Panc1 (cell line): Measurements from ENCODE around the gene COX6A1. TPM values are rescaled to one million over a fixed set of nuclear protein-coding genes. Genes with fewer than 3 reads are reported as not detected.
A peak's percentile ranks its signal among the peaks of the same experiment; 100 is the strongest.

ENCODE experiments used
- ATAC-seq: fragments of 200-7000 bp; cut with Tn5 transposase; 2 replicates; pipeline ENCODE4 v1.9.1; 2020; ENCODE audit warnings: mild to moderate bottlenecking, moderate library complexity
- BruUV-seq: library from RNA; stranded (reverse); fragments of 400-500 nt; replicated peaks from 2 replicates; lab custom pipeline; 2021; lab: Mats Ljungman, UMichigan
- CTCF ChIA-PET: fragments of 300-600 bp; sonication (Branson Sonifier 250); formaldehyde crosslinking; loops from one replicate; lab custom pipeline; 2022; ENCODE audit warnings: antibody characterized with exemption; lab: Charles Lee
- POLR2A ChIA-PET: fragments of 300-600 bp; sonication (Branson Sonifier 250); formaldehyde crosslinking; loops from one replicate; lab custom pipeline; 2022; ENCODE audit warnings: antibody characterized with exemption; lab: Charles Lee
- DNase-seq: peaks from one replicate; pipeline ENCODE4 v3.0.0-alpha.2; 2010; ENCODE audit warnings: low read depth, low spot score
- H3K27ac ChIP-seq: 2 replicates; pipeline ENCODE4 v1.5.1; 2011; ENCODE audit warnings: mild to moderate bottlenecking, low read length, inconsistent platforms
- H3K27me3 ChIP-seq: fragments of 200-500 bp; sonication (Bioruptor generic); 2 replicates; pipeline ENCODE4 v1.6.0; 2014; ENCODE audit warnings: low read length, inconsistent platforms; ENCODE audit not compliant: control insufficient read depth, insufficient read depth
- H3K36me3 ChIP-seq: fragments of 200-500 bp; sonication (Bioruptor generic); 2 replicates; pipeline ENCODE4 v1.5.1; 2014; ENCODE audit warnings: inconsistent platforms, mild to moderate bottlenecking, low read length, moderate library complexity; ENCODE audit not compliant: control insufficient read depth, insufficient read depth
- H3K4me1 ChIP-seq: 2 replicates; pipeline ENCODE4 v1.5.1; 2011; ENCODE audit warnings: inconsistent platforms, mild to moderate bottlenecking, low read length, moderate library complexity; ENCODE audit not compliant: control insufficient read depth, insufficient read depth
- H3K4me3 ChIP-seq, 2 experiments: 2 replicates each; pipeline ENCODE4 v1.5.1; 2011 to 2012; ENCODE audit warnings: low read depth in 2 of 2, low read length in 2 of 2, mild to moderate bottlenecking in 2 of 2, inconsistent platforms in 1 of 2, moderate library complexity in 1 of 2
- H3K9me3 ChIP-seq: fragments of 200-500 bp; sonication (Bioruptor generic); 2 replicates; pipeline ENCODE4 v1.5.1; 2014; ENCODE audit warnings: low read depth, mild to moderate bottlenecking, inconsistent platforms, low read length, moderate library complexity; ENCODE audit not compliant: control insufficient read depth, insufficient read depth
- POLR2AphosphoS5 ChIP-seq: IDR thresholded peaks from 2 replicates; pipeline ENCODE4 v1.6.1; 2012; ENCODE audit warnings: mild to moderate bottlenecking, low read depth, low read length, moderate library complexity
- SIN3A ChIP-seq: IDR thresholded peaks from 2 replicates; pipeline ENCODE4 v1.6.1; 2012; ENCODE audit warnings: low read depth, mild to moderate bottlenecking, low read length, moderate library complexity, borderline replicate concordance; ENCODE audit not compliant: insufficient read depth
- TCF7L2 ChIP-seq: IDR thresholded peaks from 2 replicates; pipeline ENCODE4 v1.6.1; 2011; ENCODE audit warnings: mild to moderate bottlenecking, low read depth, low read length, inconsistent platforms
- in situ Hi-C: cut with HindIII; loops from 2 replicates; pipeline ENCODE4 v1.10.0; 2016; ENCODE audit warnings: low sequenced_read_pairs, low pct_unique_long_range_greater_than_20kb
- intact Hi-C: fragments of 100-400 bp; cut with micrococcal nuclease; formaldehyde crosslinking; loops from one replicate; pipeline ENCODE4 v1.10.0; 2022; ENCODE audit not compliant: unreplicated experiment
- total RNA-seq: library from RNA; stranded (reverse); gene quantifications from one replicate; pipeline ENCODE4 v1.2.1, GENCODE V29; 2021; ENCODE audit not compliant: unreplicated experiment
- TF ChIP-seq, protein P1 (sequence below), 2 experiments: IDR thresholded peaks; 2 replicates each; pipeline ENCODE4 v1.6.1; 2011 to 2012; ENCODE audit warnings: low read depth in 2 of 2, control low read depth in 1 of 2, low read length in 1 of 2, mild to moderate bottlenecking in 1 of 2, moderate library complexity in 1 of 2; ENCODE audit not compliant: insufficient read depth in 1 of 2
- TF ChIP-seq, protein P2 (sequence below): fragments of 450-650 bp; IDR thresholded peaks from 2 replicates; pipeline ENCODE4 v1.5.1; 2017; ENCODE audit warnings: mild to moderate bottlenecking

Gene COX6A1
- total RNA-seq, 1 experiment from 2014 or later, result 557 TPM

DNA sequence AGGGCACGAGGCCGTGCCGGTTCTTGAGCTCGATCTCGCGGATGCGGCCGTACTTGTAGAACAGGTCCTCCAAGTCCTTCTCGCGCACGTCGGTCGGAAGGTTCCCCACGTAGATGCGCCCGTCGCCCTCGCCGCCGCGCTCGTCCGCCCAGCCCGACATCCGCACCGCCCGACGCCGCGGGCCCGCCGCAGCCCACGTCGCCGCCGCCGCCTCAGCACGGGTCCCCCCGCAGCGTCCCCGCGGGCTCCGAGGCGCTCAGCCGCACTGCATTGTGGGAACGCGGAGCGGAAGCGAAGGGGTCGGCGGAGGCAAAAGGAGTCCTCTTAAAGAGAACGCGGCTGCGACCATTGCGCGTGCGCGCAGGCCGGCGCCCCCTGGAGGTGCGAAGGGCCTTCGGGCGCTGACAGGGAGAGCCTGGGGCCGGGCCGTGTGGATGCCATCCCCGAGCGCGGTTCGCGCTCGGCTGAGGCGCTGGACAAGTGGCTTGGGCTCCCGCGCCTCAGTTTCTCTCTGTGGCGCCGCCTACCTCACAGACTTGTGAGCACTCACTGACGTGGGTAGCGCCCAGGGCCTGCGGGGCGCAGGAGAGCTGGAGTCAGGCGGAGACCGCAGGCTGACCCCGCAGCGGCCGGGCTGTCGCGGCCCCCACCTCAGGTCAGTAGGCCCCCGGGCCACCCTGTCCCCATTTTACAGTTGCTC, 31.7 kb downstream of the COX6A1 start, which contains the start of gene SRSF9:
TSS of gene SRSF9 (minus strand) at position 299 of the 700 bp plus-strand sequence. CDS start at position 160, 139 bp downstream.
- no TSS peak for BruUV-seq
- TF ChIP-seq, protein P1, sequence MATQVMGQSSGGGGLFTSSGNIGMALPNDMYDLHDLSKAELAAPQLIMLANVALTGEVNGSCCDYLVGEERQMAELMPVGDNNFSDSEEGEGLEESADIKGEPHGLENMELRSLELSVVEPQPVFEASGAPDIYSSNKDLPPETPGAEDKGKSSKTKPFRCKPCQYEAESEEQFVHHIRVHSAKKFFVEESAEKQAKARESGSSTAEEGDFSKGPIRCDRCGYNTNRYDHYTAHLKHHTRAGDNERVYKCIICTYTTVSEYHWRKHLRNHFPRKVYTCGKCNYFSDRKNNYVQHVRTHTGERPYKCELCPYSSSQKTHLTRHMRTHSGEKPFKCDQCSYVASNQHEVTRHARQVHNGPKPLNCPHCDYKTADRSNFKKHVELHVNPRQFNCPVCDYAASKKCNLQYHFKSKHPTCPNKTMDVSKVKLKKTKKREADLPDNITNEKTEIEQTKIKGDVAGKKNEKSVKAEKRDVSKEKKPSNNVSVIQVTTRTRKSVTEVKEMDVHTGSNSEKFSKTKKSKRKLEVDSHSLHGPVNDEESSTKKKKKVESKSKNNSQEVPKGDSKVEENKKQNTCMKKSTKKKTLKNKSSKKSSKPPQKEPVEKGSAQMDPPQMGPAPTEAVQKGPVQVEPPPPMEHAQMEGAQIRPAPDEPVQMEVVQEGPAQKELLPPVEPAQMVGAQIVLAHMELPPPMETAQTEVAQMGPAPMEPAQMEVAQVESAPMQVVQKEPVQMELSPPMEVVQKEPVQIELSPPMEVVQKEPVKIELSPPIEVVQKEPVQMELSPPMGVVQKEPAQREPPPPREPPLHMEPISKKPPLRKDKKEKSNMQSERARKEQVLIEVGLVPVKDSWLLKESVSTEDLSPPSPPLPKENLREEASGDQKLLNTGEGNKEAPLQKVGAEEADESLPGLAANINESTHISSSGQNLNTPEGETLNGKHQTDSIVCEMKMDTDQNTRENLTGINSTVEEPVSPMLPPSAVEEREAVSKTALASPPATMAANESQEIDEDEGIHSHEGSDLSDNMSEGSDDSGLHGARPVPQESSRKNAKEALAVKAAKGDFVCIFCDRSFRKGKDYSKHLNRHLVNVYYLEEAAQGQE (IDR thresholded peaks at IDR 0.05; ENCODE audit: insufficient read depth in 1 of 2, low read depth in 2 of 2, low read length in 1 of 2), result no peak
- TF ChIP-seq TCF7L2 (peak; percentile 57; the same call in 1 of the 2 replicates), SIN3A (peak; percentile 79; the same call in 1 of the 2 replicates), POLR2AphosphoS5 (peak; percentile 91)
- TF ChIP-seq, protein P2, sequence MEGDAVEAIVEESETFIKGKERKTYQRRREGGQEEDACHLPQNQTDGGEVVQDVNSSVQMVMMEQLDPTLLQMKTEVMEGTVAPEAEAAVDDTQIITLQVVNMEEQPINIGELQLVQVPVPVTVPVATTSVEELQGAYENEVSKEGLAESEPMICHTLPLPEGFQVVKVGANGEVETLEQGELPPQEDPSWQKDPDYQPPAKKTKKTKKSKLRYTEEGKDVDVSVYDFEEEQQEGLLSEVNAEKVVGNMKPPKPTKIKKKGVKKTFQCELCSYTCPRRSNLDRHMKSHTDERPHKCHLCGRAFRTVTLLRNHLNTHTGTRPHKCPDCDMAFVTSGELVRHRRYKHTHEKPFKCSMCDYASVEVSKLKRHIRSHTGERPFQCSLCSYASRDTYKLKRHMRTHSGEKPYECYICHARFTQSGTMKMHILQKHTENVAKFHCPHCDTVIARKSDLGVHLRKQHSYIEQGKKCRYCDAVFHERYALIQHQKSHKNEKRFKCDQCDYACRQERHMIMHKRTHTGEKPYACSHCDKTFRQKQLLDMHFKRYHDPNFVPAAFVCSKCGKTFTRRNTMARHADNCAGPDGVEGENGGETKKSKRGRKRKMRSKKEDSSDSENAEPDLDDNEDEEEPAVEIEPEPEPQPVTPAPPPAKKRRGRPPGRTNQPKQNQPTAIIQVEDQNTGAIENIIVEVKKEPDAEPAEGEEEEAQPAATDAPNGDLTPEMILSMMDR, result peak; percentile 99
- POLR2A ChIA-PET, result interaction anchor here (0.6 kb wide), 1 partner anchor 11 kb away, joined by 5 read pairs; no protein-coding TSS in a partner anchor
- H3K27me3 ChIP-seq, result no peaks in the 10 kb centered on the region
- peak; percentile 93 for ATAC-seq
- intact Hi-C loops, result no loop called here
- peak; percentile 67 for DNase-seq
- in situ Hi-C loops, result no loop called here
- peaks cover 20% of the 10 kb centered on the region for H3K36me3 ChIP-seq
- peak within 1 kb of the TSS; percentile 94 to 96 for H3K4me3 ChIP-seq
- H3K4me1 ChIP-seq, result peaks cover 36% of the 10 kb centered on the region
- H3K9me3 ChIP-seq, result no peaks in the 10 kb centered on the region
- peak within 1 kb of the TSS; percentile 90 for H3K27ac ChIP-seq
- CTCF ChIA-PET, result no interaction called here

DNA sequence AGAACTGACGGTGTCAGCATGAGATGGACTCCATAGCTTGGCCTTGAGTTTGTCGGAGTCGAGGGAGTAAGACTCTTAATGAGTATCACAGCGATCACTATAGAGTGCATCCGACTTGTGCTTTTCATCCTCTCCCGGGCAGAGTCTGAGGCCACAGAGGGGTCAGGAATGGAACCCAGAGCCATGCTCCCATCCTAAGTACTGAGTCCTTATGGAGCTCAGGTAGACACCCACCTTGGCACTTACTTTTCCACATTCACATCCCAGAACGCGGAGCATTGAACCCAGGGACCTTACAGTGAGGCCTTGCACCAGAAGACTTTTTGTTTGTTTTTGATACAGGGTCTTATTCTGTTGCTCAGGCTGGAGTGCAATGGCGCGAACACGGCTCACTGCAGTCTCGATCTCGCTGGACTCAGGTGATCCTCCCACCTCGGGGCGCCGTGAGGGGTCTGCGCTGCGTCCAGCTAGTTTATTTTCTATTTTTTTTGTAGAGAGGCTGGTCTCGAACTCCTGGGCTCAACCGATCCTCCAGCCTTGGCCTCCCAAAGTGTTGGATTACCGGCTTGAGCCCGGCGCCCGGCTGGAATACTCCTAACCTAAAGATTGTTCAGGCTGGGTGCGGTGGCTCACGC, 32.4 kb downstream of the COX6A1 start:
- H3K9me3 ChIP-seq, result no peaks in the 10 kb centered on the region
- no TSS peak for BruUV-seq
- no peaks in the 10 kb centered on the region for H3K27me3 ChIP-seq
- H3K36me3 ChIP-seq, result peaks cover 14% of the 10 kb centered on the region
- peak overlapping the region; percentile 90 for H3K27ac ChIP-seq
- no peak for DNase-seq
- peaks cover 40% of the 10 kb centered on the region for H3K4me1 ChIP-seq
- ChIA-PET POLR2A (no interaction called here), CTCF (no interaction called here)
- peak overlapping the region; percentile 94 to 96 for H3K4me3 ChIP-seq
- in situ Hi-C loops (no loop called here), intact Hi-C loops (no loop called here)
- peak; percentile 61 for ATAC-seq
- TF ChIP-seq TCF7L2 (no peak), POLR2AphosphoS5 (no peak), SIN3A (no peak)
- TF ChIP-seq, protein P1 (IDR thresholded peaks at IDR 0.05; ENCODE audit: insufficient read depth in 1 of 2, low read depth in 2 of 2, low read length in 1 of 2), result no peak
- TF ChIP-seq, protein P2, result no peak
